Glomerular visceral epithelial cell (primary cell): ENCODE measurements around the gene KBTBD13.
"Not testable (repeated sequence)": the region's sequence is repeated elsewhere in the genome, so short reads cannot be mapped to it uniquely, and the experiment has no call there.

Source experiments
- DNase-seq: peaks from one replicate; pipeline ENCODE4 v3.0.0-alpha.2; 2016; ENCODE audit errors: extremely low spot score

Gene KBTBD13

DNA sequence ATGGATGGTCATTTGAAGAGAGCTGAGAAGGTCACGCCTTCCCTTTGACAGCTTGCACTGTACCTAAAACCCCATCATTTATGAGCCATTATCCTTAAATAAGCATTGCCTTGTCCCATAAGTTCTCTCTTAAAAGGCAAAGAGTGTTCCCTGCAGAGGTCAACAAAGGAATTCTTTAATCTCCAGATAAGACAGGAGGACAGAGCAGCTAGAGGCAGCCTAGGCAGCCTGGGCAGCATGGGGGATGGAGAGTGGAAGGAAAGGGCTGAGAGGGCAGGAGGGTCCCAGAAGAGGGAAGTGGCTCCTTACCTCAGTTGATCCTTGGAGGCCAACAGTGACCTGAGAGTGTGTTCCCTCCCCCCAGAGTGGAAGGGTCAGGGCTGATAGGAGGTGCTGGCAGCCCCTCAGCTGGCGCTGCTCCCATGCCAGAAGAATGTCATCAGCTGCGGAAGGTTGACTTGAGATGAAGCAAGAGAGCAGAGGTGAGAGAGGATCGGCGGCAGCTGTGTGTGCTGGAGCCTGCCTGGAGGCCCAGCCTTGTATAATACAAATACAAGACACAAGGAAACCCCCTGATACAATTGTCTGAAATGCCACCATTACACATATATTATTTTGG, 12.8 kb downstream of the KBTBD13 start:
- DNase-seq: no peak

DNA sequence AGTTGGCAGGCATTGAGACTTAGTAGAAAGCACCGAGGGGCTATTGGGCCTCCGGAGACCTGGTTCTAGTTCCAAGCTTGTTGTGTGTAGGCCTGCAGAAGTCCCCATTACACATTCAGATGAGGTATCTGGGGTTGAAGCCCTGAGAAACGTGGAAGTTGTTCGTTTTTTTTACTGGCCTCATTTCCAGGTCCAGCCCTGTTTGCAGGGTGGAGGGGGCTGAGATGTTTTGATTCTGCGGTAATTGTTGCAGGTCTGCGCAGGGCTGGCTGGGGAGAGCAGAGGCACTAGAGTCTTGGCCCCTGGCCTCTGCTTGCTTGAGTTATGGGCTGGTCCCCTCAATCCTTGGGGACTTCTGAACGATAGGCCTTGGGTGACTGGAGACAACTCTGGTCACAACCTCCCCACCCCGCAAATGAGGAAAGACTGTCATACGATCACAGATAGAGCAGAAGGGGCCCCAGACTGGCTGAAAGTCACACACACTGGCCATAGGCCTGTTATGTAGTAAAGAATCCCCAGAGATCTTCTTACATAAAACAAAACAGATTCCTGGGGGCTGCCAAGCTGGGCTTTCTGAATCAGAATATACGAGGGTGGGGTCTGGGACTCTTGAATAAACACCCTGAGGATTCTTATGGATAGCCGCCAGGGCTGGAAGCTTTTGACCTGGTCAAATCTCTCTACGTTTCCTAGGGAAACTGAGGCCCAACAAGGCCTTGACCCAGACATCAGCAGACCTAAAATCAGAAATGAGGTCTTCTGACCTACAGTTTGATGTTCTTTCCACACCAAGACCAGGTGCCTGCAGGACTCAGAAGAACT, 15.6 kb downstream of the KBTBD13 start:
- DNase-seq: no peak

DNA sequence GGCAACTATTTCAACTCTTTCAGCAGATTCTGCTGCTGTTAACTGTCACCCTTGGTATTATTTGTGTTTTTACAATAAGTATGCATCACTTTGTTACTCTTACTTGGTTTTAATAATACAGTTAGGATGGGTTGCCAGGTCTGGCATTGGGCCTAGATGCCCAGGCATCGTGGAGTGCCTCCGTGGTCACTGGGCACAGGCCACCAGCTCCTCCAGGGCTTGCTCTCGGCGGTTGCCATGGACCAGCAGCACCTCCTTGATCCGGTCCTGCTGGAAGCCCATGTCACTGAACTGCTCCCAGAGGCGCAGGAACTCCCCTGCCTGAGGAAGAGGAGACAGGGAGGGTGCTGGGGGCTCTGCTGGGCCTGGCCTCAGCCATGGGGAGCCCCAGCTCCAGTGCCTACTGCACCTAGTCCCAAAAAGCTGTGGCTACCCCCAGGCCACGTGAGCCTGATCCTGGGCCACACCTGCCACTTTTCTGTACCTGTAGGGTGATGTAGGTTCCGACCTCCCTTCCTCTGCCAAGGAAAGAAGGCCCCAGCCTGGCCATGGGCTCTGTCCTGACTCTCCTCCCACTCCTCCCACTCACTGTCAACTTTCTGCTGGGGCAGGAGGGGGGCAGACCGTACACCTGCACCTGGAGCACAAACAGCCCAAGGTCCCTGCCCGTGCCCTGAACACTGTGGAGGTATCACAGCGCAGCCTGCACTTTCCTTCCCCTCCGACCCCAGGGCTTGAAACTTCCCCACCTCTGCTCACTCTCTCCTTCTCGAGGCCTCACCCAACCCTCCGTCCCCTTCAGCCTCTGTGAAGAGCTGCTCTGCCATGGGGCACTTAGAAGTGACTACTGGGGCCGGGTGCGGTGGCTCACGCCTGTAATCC, 16.6 kb downstream of the KBTBD13 start:
- DNase-seq: no peak

DNA sequence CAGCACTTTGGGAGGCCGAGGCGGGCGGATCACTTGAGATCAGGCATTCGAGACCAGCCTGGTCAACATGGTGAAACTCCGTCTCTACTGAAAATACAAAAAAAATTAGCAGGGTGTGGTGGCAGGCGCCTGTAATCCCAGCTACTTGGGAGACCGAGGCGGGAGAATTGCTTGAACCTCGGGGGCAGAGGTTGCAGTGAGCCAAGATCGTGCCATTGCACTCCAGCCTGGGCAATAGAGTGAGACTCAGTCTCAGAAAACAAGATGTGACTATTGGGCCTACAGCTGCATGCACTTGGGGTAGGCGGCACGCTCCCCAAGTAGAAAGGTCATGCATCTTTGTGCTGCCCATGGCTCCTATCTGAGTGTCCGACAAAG, 17.2 kb downstream of the KBTBD13 start:
- DNase-seq: not testable (repeated sequence)

DNA sequence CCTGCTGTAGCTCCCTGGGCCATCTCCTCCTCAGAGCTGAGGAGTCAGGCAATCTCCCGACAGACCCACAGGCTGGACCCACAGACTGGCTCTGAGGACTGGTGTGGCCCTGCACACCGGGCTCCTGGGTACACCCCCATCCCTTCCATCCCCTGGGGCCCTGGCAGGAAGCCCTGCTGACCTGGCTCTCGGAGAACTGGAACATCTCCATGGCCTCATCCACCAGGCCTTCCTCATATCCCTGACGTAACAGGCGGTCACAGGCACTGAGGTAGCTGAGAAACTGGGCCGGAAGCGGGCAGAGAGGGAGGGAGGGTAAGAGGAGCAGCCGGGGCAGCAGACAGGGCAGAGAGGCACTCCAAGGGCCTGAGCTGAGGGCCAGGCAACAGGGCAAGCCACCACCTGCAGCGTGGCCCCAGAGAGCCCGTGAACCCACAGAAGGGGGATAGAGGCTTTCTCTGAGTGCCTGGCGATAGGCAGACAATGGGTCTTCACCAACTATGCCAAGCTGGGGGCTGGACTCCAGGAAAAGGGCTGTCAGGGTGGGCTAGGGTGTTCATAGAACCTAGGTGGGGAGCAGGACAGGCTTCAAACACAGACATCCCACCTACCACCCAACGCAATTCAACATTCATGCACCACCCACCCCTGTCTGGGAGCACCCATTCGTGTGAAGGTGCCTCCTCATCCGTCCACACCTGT, 17.9 kb downstream of the KBTBD13 start:
- no peak for DNase-seq

DNA sequence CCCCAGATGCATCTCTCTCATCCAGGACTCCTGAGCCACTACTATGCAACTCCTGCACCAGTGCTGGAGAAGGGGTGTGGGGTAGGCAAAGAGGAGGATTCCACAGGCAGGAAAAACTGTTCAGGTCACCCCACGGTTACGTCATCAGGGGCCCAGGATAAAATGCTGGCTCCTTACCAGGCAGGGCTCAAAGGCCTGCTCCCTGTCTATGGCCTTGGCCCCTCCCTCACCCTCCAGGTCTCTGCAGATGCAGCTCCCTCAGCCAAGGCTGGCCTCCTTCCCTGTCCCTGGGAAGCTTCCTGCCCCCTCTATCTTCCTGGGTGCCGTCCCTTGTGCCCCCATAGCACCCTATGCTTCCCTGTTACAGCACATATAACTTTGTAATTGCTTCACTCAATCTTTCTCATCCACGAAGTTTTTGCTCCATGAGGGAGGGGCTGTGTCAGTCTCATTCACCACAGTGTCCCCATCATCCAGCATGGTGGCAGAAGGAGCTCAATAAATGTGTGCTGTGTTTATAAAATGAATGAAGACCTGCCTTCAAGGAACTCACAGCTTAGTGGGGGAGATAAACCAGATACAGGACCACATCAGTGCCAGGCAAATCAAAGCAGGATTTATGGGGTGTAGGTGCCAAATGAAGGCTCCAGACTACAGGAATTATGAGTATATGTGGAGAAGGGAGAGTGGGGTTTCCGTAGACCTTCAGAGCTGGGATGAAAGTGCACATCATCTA, 18.6 kb downstream of the KBTBD13 start:
- DNase-seq: no peak

DNA sequence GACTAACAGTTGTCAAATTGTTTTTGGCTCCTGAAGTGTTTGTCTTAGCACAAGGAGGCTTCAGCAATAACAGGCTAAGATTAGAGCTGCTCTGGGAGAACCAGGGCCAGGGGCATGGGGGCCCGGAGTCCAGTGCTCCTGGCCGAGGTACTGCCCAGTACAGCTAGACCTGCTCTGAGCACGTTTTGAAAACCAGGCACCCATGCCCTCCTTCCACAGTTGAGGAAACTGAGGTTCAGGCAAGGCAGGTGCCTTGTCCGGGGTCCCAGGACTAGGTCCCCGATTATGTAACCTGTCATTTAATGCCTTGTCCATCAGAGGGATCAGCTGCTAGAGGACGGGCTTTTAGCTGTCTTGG, 19.2 kb downstream of the KBTBD13 start:
- DNase-seq: no peak

DNA sequence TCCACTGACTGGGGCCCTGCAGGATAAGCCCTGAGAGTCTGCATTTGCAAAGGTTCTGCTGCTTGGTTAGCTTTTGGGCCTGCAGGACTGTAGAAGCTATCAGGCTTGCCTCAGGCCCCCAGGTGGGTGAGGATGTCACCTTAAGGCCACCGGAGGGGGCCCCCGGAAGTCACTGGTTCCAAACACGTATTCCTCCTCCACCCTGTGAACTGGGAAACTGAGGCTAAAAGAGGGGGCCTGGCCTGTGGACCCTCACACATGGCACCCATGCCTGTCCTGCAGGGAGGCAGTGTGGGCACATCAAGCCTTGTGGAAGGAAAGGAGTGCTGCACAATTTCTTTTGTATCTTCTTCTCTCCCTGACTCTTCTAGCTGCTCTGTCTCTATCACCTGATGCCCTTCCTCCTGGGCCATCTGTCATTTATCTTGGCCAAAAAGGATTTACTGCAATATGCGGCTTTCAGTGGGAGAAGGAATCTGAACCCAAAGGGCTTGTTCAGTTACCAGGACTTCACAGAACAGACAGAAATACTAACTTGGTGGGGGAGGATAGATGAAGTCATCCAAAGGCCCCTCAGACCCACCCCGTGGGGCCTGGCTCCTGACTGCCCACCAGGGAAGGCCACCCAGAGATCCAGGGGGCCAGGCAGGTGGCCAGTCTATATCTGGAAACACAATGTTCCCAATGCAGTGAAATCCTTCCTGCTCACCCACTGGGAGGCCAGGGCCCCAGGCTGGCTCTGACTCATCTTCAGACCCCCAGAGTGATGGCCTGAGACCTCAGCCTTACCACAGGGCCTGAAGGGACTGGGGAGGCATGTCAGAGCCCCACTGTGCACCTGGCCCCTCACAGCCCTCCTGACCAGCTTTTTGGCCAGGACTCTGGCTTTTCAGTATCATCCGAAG, 20.2 kb downstream of the KBTBD13 start:
- DNase-seq: peak; percentile 61

DNA sequence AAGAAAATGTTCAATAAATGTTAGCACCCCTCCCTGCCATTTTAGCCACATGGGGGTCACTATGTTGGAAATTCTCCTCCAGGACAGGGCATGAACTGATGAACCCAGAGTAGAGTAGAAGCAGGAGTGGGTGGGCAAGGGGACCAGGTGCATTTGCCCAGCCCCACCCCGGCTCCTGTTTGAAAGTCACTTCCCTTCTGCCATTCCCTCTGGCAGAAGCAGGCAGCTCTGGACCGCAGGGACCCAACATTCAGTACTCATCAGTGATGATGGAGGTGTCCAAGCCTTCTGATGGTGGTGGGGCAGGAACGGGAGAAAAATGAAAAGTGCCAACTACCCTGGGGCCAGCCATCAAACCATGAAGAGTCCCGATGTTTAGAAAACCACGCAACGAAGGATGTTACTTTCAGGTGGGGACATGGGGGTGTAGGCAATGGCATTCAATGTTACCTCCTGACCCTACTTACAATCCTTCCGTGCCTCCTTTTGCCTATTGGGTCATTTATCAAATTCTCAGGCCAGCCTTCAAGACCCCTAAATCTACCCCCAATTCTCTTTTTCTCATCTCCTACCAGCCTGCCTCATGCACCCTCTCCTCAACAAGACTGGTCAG, 21.2 kb downstream of the KBTBD13 start:
- DNase-seq: no peak

DNA sequence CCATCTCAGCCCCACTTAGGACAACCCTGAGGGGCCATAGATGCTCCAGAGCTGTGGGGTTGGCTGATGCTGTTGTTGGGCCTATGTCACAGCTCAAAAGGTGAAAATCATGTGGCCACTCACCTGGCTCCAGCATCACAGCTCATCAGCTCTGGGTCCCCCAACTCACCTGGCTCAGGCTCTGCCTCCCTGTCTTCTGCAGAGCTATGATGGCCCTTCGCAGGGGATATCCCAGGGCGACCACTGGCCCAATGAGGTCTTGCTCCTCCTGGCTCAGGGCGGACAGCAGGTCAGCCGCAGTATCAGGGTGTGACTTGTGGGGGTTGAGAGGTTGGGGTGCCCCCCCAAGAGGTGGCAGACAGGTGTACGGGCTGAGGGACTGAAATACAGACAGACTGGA, 22.8 kb downstream of the KBTBD13 start:
- DNase-seq: no peak

DNA sequence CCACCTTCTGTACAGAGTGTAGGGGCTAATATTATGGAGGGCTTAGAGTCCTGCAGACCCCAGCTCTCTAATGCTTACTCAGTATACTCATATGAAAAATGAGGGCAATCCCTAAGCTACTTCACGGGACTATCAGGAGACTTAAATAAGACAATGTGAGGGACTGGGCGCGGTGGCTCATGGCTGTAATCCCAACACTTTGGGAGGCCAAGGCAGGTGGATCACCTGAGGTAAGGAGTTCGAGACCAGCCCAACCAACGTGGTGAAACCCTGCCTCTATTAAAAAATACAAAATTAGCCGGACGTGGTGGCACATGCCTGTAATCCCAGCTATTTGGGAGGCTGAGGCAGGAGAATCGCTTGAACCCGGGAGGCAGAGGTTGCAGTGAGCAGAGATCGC, 23.3 kb downstream of the KBTBD13 start:
- not testable (repeated sequence) for DNase-seq

DNA sequence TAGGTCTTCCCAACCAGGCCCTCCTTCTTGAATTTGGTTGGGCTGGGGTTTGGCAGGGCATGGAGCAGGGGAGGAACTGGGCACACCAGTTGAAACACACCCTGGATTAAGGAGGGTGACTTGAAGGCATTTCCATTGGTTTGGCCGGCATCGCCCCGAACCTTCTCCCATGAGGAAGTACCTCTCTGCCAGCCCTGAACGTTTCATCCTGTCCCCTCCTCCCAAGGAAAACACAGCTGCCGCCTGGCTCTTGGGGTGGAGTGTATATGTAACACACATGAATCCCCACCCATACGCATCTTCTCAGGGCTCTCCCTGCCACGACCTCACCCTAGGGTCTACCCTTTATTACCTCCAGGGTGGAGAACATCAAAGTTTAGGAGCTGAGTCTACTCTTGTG, 23.9 kb downstream of the KBTBD13 start:
- DNase-seq: no peak

DNA sequence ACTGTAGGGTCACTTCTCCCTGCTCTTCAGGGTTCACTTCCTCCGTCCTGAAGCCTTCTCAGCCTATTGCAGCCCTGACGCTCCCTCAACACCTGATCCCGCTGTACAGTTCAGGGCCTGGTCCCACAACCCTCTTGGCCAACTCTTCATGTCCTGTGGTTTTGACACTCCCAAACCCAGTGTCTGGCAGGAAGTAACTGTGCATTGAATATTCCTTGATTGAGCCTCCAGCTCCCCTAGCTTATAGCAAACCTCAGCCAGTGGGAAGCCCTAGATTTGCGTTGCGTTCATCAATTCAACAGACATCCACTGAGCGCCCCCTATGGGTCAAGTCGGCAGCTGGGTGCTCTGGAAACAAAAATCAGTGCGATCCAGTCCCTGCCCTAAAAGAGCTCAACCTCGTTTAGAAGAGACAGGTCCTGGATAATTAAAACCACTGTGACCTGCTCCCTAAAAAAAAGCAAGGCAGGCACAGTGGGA, 24.9 kb downstream of the KBTBD13 start:
- DNase-seq: peak; percentile 16

DNA sequence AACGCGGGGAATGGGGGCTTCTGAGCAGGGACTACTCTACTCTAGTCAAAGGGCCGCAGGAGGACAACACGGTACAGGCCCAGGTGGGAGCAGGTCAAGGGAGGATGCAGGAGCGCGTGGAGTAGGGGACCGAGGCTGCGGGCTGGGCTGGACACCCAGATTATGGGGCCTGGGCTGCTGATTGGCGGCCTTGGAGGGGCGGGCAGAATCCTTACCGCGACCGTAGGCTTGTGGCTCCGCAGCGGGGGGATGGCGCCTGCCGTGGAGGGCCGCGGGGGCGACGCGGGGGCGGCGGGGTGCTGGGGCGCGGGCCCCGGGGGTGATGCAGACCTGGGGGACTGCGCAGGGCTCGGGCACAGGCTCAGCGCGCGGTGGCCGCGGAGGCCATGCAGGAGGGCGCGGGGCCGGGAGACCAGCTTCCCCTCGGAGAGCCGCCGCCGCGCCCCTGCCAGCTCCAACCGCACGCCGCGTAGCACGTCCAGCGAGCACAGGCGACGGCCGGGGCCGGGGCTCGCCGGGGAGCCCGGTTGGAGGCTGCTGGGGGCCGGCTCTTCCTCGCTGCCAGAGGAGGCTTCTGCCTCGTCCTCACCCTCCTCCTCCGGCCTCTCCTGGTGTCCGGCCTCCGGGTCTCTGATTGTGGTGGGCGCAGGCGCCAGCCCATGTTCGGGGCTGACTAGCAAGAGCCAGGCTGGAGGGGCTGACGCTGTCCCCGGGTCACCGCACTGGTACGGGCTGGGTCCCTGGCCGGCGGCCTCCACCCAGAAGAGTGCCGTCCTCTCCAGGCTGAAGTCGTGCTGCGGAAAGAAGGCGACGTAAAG, 25.6 kb downstream of the KBTBD13 start:
- no peak for DNase-seq

DNA sequence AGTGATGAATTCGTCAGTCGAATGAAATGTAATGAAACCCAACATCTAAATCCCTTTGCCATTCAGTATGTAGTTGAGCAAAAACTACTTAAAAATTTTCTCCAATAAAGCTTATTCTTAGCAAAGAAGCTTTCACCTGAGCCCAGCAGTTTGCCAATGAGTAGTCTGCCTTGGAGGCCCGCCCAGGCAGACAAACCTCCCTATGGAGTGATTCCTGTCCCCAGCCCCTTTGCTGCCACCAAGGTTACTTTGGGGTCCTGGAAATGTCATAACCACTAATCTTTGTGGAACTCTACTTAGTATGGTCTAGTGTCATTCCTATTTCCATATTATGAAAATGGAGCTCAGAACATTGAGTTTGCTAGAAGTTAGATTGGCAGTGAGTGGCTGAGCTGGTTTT, 26.4 kb downstream of the KBTBD13 start:
- no peak for DNase-seq

DNA sequence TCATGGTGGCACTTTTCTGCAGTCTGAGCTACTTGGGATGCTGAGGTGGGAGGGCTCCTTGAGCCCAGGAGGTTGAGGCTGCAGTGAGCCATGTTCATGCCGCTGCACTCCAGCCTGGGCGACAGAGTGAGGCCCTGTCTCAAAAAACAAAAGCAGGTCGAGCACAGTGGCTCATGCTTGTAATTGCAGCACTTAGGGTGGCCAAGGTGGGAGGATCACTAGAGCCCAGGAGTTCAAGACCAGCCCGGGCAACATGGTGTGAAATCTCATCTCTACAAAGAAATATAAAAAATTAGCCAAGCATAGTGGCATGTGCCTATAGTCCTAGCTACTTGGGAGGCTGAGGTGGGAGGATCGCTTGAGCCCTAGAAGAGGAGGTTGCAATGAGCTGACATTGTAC, 28.5 kb downstream of the KBTBD13 start:
- no peak for DNase-seq

DNA sequence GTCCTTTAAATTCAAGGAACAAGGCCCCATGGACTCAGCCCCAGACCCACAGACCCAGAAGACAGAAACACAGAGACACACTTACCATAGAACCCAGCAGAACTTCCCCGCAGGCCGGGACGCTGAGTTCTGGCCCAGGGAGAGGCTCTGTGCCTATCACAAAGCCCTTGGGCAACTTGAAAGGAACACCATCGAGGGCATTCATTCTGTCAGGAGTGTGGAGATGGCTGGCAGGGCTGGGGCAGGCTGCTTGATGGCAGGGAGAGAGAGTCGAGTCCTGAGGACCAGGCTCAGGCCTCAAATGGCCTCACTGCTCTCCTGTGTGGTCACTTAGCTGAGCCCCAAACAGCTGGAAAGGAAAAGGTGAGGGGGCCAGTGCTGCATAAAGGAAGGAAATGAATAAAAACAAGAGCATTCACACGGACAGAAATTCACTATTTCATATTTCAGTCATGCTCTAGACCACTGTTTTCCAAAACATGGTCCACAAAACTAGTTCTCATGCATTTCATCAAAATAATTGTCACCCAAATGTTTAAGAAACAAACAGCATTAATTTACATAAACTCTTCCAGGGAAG, 29.6 kb downstream of the KBTBD13 start:
- DNase-seq: no peak

DNA sequence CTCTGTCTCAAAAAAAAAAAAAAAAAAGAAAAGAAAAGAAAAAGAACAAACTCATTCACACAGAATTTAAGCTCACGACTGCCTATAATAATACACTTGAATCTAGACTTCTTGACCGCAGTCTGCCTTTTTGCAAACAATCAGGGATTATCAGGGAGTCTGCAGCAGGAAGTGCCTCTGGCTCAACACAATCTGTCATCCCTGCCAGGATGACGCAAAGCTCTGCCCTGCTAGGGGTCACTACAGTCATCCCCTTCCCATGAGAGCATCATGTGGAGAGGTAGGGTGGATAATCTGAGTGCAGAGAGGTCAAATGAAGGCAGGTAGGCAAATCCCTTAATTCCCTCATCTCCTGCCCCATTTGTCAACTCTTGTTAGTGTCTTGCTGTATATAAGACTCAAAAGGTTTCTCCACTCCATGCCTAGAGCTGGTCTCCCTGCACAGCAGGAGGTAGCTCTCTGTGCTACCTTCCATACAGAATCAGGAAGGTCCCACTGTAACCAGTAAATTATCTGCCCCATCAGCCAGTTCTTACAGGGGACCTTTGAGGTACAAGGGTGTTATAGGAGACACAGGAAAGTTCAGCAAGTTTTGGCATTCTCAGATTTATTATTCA, 34.2 kb downstream of the KBTBD13 start:
- DNase-seq: no peak
